Measurements from ENCODE around the gene SLC38A1. TPM values are rescaled to one million over a fixed set of nuclear protein-coding genes. Genes with fewer than 3 reads are reported as not detected.

Gene SLC38A1
- total RNA-seq, 1 donor from 2014 or later: 44.7 TPM

- no peaks in the 10 kb centered on the region for H3K27me3 ChIP-seq
- no peak for TF ChIP-seq POLR2AphosphoS5 (IDR thresholded peaks at IDR 0.05; ENCODE audit: insufficient read depth in 1 of 2, low read depth in 1 of 2)
- H3K4me3 ChIP-seq: no peak overlapping the region
- no peak overlapping the region for H3K27ac ChIP-seq
- H3K4me1 ChIP-seq: no peaks in the 10 kb centered on the region
- intact Hi-C loops (cut with DNase I): no loop called here
- no peaks in the 10 kb centered on the region for H3K36me3 ChIP-seq
- DNase-seq (ENCODE audit: extremely low spot score in 2 of 2): no peak
- H3K9me3 ChIP-seq: no peaks in the 10 kb centered on the region
Measured at GRCh38 chr12:46233423-46233822, 35.4 kb downstream of the SLC38A1 start.

- Histone ChIP-seq H3K4me1 (no peaks in the 10 kb centered on the region), H3K9me3 (no peaks in the 10 kb centered on the region), H3K4me3 (no peak overlapping the region), H3K36me3 (no peaks in the 10 kb centered on the region), H3K27ac (no peak overlapping the region), H3K27me3 (no peaks in the 10 kb centered on the region)
- intact Hi-C loops (cut with DNase I): no loop called here
- DNase-seq (ENCODE audit: extremely low spot score in 2 of 2): no peak
- TF ChIP-seq POLR2A (IDR thresholded peaks at IDR 0.05) (no peak), CTCF (IDR thresholded peaks at IDR 0.05) (no peak), POLR2AphosphoS5 (IDR thresholded peaks at IDR 0.05; ENCODE audit: insufficient read depth in 1 of 2, low read depth in 1 of 2) (no peak)
Measured at GRCh38 chr12:46230983-46231382, 37.9 kb downstream of the SLC38A1 start.

GRCh38 chr12:46230306-46230705, 38.5 kb downstream of the SLC38A1 start:
- Histone ChIP-seq H3K27ac (no peak overlapping the region), H3K36me3 (no peaks in the 10 kb centered on the region), H3K27me3 (no peaks in the 10 kb centered on the region), H3K4me3 (no peak overlapping the region), H3K4me1 (no peaks in the 10 kb centered on the region), H3K9me3 (no peaks in the 10 kb centered on the region)
- intact Hi-C loops (cut with DNase I): no loop called here
- no peak for TF ChIP-seq POLR2AphosphoS5 (IDR thresholded peaks at IDR 0.05; ENCODE audit: insufficient read depth in 1 of 2, low read depth in 1 of 2)
- TF ChIP-seq POLR2A (IDR thresholded peaks at IDR 0.05): no peak
- no peak for TF ChIP-seq CTCF (IDR thresholded peaks at IDR 0.05)
- DNase-seq (ENCODE audit: extremely low spot score in 2 of 2): no peak

GRCh38 chr12:46227616-46228015, 41.2 kb downstream of the SLC38A1 start:
- no peak for DNase-seq (ENCODE audit: extremely low spot score in 2 of 2)
- no peaks in the 10 kb centered on the region for H3K9me3 ChIP-seq
- no peaks in the 10 kb centered on the region for H3K27me3 ChIP-seq
- H3K4me3 ChIP-seq: no peak overlapping the region
- H3K27ac ChIP-seq: no peak overlapping the region
- TF ChIP-seq POLR2AphosphoS5 (IDR thresholded peaks at IDR 0.05; ENCODE audit: insufficient read depth in 1 of 2, low read depth in 1 of 2): no peak
- TF ChIP-seq CTCF (IDR thresholded peaks at IDR 0.05): no peak
- TF ChIP-seq POLR2A (IDR thresholded peaks at IDR 0.05): no peak
- H3K4me1 ChIP-seq: peaks cover 5% of the 10 kb centered on the region
- H3K36me3 ChIP-seq: no peaks in the 10 kb centered on the region
- intact Hi-C loops (cut with DNase I): no loop called here

- intact Hi-C loops (cut with DNase I): no loop called here
- Histone ChIP-seq H3K27ac (no peak overlapping the region), H3K9me3 (no peaks in the 10 kb centered on the region), H3K4me1 (peaks cover 13% of the 10 kb centered on the region), H3K36me3 (no peaks in the 10 kb centered on the region), H3K27me3 (no peaks in the 10 kb centered on the region), H3K4me3 (no peak overlapping the region)
- TF ChIP-seq CTCF (IDR thresholded peaks at IDR 0.05): no peak
- no peak for TF ChIP-seq POLR2A (IDR thresholded peaks at IDR 0.05)
- TF ChIP-seq POLR2AphosphoS5 (IDR thresholded peaks at IDR 0.05; ENCODE audit: insufficient read depth in 1 of 2, low read depth in 1 of 2): peak in 1 of 2 donors; percentile 44
- DNase-seq (ENCODE audit: extremely low spot score in 2 of 2): no peak
Measured at GRCh38 chr12:46224386-46224785, 44.5 kb downstream of the SLC38A1 start.

All from vagina (tissue), 2 donors.